SK-N-SH treated with all-trans-retinoic acid at 6 μM for 48 hours (cell line): Measurements from ENCODE around the gene SPC25.
"Not testable (repeated sequence)": the region's sequence is repeated elsewhere in the genome, so short reads cannot be mapped to it uniquely, and the experiment has no call there.

Experiments
- ATAC-seq: fragments of 200-7000 bp; cut with Tn5 transposase; 3 replicates; pipeline ENCODE4 v1.9.1; 2020; ENCODE audit warnings: mild to moderate bottlenecking, moderate library complexity
- ARNTL ChIP-seq: fragments of 450-650 bp; formaldehyde crosslinking; IDR thresholded peaks from 2 replicates; pipeline ENCODE4 v1.5.0; 2020; ENCODE audit warnings: low read depth, mild to moderate bottlenecking, moderate library complexity, borderline replicate concordance
- BACH2 ChIP-seq: fragments of 250-450 bp; sonication (Bioruptor Pico); IDR thresholded peaks from 2 replicates; pipeline ENCODE4 v1.9.0; 2021; ENCODE audit warnings: mild to moderate bottlenecking, borderline replicate concordance
- CREB5 ChIP-seq: fragments of 250-450 bp; sonication (Bioruptor Pico); IDR thresholded peaks from 2 replicates; pipeline ENCODE4 v1.5.1; 2020; ENCODE audit warnings: low read depth, mild to moderate bottlenecking, moderate library complexity
- CSDC2 ChIP-seq: fragments of 250-450 bp; sonication (Bioruptor Pico); IDR thresholded peaks from 2 replicates; pipeline ENCODE4 v1.5.0; 2020; ENCODE audit warnings: mild to moderate bottlenecking, moderate library complexity
- CSRNP3 ChIP-seq: fragments of 250-450 bp; sonication (Bioruptor Pico); IDR thresholded peaks from 2 replicates; pipeline ENCODE4 v1.5.1; 2021; ENCODE audit warnings: mild to moderate bottlenecking, moderate library complexity
- ESRRG ChIP-seq: fragments of 250-450 bp; sonication (Bioruptor Pico); IDR thresholded peaks from 2 replicates; pipeline ENCODE4 v1.6.1; 2021; ENCODE audit warnings: mild to moderate bottlenecking
- ISL1 ChIP-seq: fragments of 250-450 bp; sonication (Bioruptor Pico); IDR thresholded peaks from 2 replicates; pipeline ENCODE4 v2.1.2; 2022; ENCODE audit warnings: mild to moderate bottlenecking, moderate library complexity
- OSR1 ChIP-seq: fragments of 250-450 bp; sonication (Bioruptor Pico); IDR thresholded peaks from 2 replicates; pipeline ENCODE4 v1.8.0; 2022; ENCODE audit warnings: moderate library complexity, mild to moderate bottlenecking, inconsistent platforms
- POU6F1 ChIP-seq: fragments of 250-450 bp; sonication (Bioruptor Pico); IDR thresholded peaks from 2 replicates; pipeline ENCODE4 v1.8.0; 2021; ENCODE audit warnings: low read depth, mild to moderate bottlenecking, moderate library complexity, borderline replicate concordance
- PPARA ChIP-seq: fragments of 250-450 bp; sonication (Bioruptor Pico); IDR thresholded peaks from 2 replicates; pipeline ENCODE4 v1.5.0; 2020; ENCODE audit warnings: mild to moderate bottlenecking, borderline replicate concordance
- RARB ChIP-seq: fragments of 250-450 bp; sonication (Bioruptor Pico); IDR thresholded peaks from 2 replicates; pipeline ENCODE4 v1.8.0; 2021; ENCODE audit warnings: mild to moderate bottlenecking, moderate library complexity
- SNAI2 ChIP-seq: fragments of 250-450 bp; sonication (Bioruptor Pico); IDR thresholded peaks from 2 replicates; pipeline ENCODE4 v1.5.0; 2020; ENCODE audit warnings: mild to moderate bottlenecking, moderate library complexity
- TCF4 ChIP-seq: fragments of 250-450 bp; sonication (Bioruptor Pico); IDR thresholded peaks from 2 replicates; pipeline ENCODE4 v1.8.0; 2021; ENCODE audit warnings: mild to moderate bottlenecking, moderate library complexity, borderline replicate concordance
- TOX ChIP-seq: fragments of 250-450 bp; sonication (Bioruptor Pico); IDR thresholded peaks from 2 replicates; pipeline ENCODE4 v1.8.0; 2021; ENCODE audit warnings: mild to moderate bottlenecking, moderate library complexity, borderline replicate concordance
- TSHZ2 ChIP-seq: fragments of 250-450 bp; sonication (Bioruptor Pico); IDR thresholded peaks from 2 replicates; pipeline ENCODE4 v1.5.0; 2020; ENCODE audit warnings: mild to moderate bottlenecking, moderate library complexity
- ZC3H10 ChIP-seq: fragments of 250-450 bp; sonication (Bioruptor Pico); IDR thresholded peaks from 2 replicates; pipeline ENCODE4 v1.5.1; 2021; ENCODE audit warnings: mild to moderate bottlenecking, moderate library complexity
- ZFP3 ChIP-seq: fragments of 250-450 bp; sonication (Bioruptor Pico); IDR thresholded peaks from 2 replicates; pipeline ENCODE4 v1.5.0; 2020; ENCODE audit warnings: mild to moderate bottlenecking, moderate library complexity
- ZFP30 ChIP-seq: fragments of 450-650 bp; formaldehyde crosslinking; IDR thresholded peaks from 2 replicates; pipeline ENCODE4 v1.5.0; 2022; ENCODE audit warnings: mild to moderate bottlenecking, moderate library complexity
- ZNF565 ChIP-seq: fragments of 450-650 bp; formaldehyde crosslinking; conservative IDR thresholded peaks from 2 replicates; pipeline ENCODE4 v1.5.0; 2020; ENCODE audit warnings: low read depth, mild to moderate bottlenecking, moderate library complexity
- ZNF70 ChIP-seq: fragments of 450-650 bp; formaldehyde crosslinking; IDR thresholded peaks from 2 replicates; pipeline ENCODE4 v1.5.0; 2020; ENCODE audit warnings: mild to moderate bottlenecking, moderate library complexity
- ZNF8 ChIP-seq: fragments of 450-650 bp; formaldehyde crosslinking; IDR thresholded peaks from 2 replicates; pipeline ENCODE4 v1.5.0; 2020; ENCODE audit warnings: mild to moderate bottlenecking, moderate library complexity
- TF ChIP-seq, protein P1 (sequence below): fragments of 250-450 bp; sonication (Bioruptor Pico); IDR thresholded peaks from 2 replicates; pipeline ENCODE4 v1.8.0; 2020; ENCODE audit warnings: mild to moderate bottlenecking, moderate library complexity, borderline replicate concordance

The SPC25 gene

GRCh38 chr2:168934826-168935225, 44.6 kb upstream of the SPC25 start:
- no peak for ATAC-seq
- TF ChIP-seq ZC3H10 (CRISPR knock-in tag) (no peak), RARB (no peak), TSHZ2 (no peak), SNAI2 (CRISPR knock-in tag) (no peak), PPARA (CRISPR knock-in tag) (no peak), ARNTL (CRISPR knock-in tag) (no peak), POU6F1 (no peak), ZFP3 (CRISPR knock-in tag) (no peak), ZNF70 (no peak), ZFP30 (no peak), CSRNP3 (CRISPR knock-in tag) (no peak), TOX (CRISPR knock-in tag) (no peak), TCF4 (CRISPR knock-in tag) (no peak), OSR1 (CRISPR knock-in tag) (no peak), ZNF565 (CRISPR knock-in tag) (no peak), ZNF8 (no peak), CSDC2 (no peak), CREB5 (CRISPR knock-in tag) (no peak)
- TF ChIP-seq, protein P1, sequence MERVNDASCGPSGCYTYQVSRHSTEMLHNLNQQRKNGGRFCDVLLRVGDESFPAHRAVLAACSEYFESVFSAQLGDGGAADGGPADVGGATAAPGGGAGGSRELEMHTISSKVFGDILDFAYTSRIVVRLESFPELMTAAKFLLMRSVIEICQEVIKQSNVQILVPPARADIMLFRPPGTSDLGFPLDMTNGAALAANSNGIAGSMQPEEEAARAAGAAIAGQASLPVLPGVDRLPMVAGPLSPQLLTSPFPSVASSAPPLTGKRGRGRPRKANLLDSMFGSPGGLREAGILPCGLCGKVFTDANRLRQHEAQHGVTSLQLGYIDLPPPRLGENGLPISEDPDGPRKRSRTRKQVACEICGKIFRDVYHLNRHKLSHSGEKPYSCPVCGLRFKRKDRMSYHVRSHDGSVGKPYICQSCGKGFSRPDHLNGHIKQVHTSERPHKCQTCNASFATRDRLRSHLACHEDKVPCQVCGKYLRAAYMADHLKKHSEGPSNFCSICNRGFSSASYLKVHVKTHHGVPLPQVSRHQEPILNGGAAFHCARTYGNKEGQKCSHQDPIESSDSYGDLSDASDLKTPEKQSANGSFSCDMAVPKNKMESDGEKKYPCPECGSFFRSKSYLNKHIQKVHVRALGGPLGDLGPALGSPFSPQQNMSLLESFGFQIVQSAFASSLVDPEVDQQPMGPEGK (CRISPR knock-in tag) = no peak

GRCh38 chr2:168932174-168932573, 41.9 kb upstream of the SPC25 start:
- ATAC-seq = not testable (repeated sequence)

- no peak for ATAC-seq
- no peak for TF ChIP-seq BACH2 (CRISPR knock-in tag)
- TF ChIP-seq CSDC2 = no peak
- TF ChIP-seq ZFP3 (CRISPR knock-in tag) = no peak
- TF ChIP-seq PPARA (CRISPR knock-in tag) = no peak
- no peak for TF ChIP-seq OSR1 (CRISPR knock-in tag)
- no peak for TF ChIP-seq ZNF565 (CRISPR knock-in tag)
- no peak for TF ChIP-seq SNAI2 (CRISPR knock-in tag)
- TF ChIP-seq TOX (CRISPR knock-in tag) = no peak
- TF ChIP-seq ESRRG (CRISPR knock-in tag) = no peak
- no peak for TF ChIP-seq POU6F1
- TF ChIP-seq TSHZ2 = no peak
- no peak for TF ChIP-seq ZFP30
- TF ChIP-seq ZNF8 = no peak
- TF ChIP-seq ISL1 (CRISPR knock-in tag) = no peak
- TF ChIP-seq, protein P1 (CRISPR knock-in tag) = no peak
- TF ChIP-seq ARNTL (CRISPR knock-in tag) = no peak
- no peak for TF ChIP-seq RARB
Observed at GRCh38 chr2:168930242-168930641, 40.0 kb upstream of the SPC25 start.
